Glutamatergic neuron (in vitro differentiated cells): Measurements from ENCODE around the gene EML6. TPM values are rescaled to one million over a fixed set of nuclear protein-coding genes. Genes with fewer than 3 reads are reported as not detected.

Experiments used
- DNase-seq: peaks from one replicate; pipeline ENCODE4 v3.0.0; 2022
- H3K27ac Mint-ChIP-seq: one replicate; pipeline ENCODE4 v1.8.0; 2020; ENCODE audit warnings: mild to moderate bottlenecking, mixed read lengths, inconsistent platforms; ENCODE audit not compliant: unreplicated experiment
- H3K27me3 Mint-ChIP-seq: one replicate; pipeline ENCODE4 v1.8.0; 2020; ENCODE audit warnings: mild to moderate bottlenecking, moderate library complexity, mixed read lengths, inconsistent platforms; ENCODE audit not compliant: unreplicated experiment
- H3K36me3 Mint-ChIP-seq: one replicate; pipeline ENCODE4 v1.8.0; 2020; ENCODE audit warnings: mild to moderate bottlenecking, mixed read lengths, inconsistent platforms; ENCODE audit not compliant: unreplicated experiment
- H3K4me1 Mint-ChIP-seq: one replicate; pipeline ENCODE4 v1.8.0; 2020; ENCODE audit warnings: mild to moderate bottlenecking, low read depth, mixed read lengths, inconsistent platforms; ENCODE audit not compliant: unreplicated experiment
- H3K4me3 Mint-ChIP-seq: one replicate; pipeline ENCODE4 v1.8.0; 2020; ENCODE audit warnings: mild to moderate bottlenecking, mixed read lengths, inconsistent platforms; ENCODE audit not compliant: unreplicated experiment
- H3K9me3 Mint-ChIP-seq: one replicate; pipeline ENCODE4 v1.8.0; 2020; ENCODE audit warnings: mild to moderate bottlenecking, moderate library complexity, mixed read lengths, inconsistent platforms; ENCODE audit not compliant: unreplicated experiment
- total RNA-seq: library from RNA; stranded (reverse); fragmentation: NEBNext Ultra II Directional; extraction: Animal tissue kit (Norgen Biotek cat#: 25700); gene quantifications from one replicate; pipeline ENCODE4 v1.2.1, GENCODE V29; 2021; ENCODE audit not compliant: unreplicated experiment
- TF ChIP-seq, protein P1 (sequence below): fragments of 200-600 bp; sonication (generic); IDR thresholded peaks from one replicate; pipeline ENCODE4 v1.5.0; 2021; ENCODE audit not compliant: partially characterized antibody, unreplicated experiment

EML6 gene
- total RNA-seq, 1 donor from 2014 or later = 0.91 TPM

DNA sequence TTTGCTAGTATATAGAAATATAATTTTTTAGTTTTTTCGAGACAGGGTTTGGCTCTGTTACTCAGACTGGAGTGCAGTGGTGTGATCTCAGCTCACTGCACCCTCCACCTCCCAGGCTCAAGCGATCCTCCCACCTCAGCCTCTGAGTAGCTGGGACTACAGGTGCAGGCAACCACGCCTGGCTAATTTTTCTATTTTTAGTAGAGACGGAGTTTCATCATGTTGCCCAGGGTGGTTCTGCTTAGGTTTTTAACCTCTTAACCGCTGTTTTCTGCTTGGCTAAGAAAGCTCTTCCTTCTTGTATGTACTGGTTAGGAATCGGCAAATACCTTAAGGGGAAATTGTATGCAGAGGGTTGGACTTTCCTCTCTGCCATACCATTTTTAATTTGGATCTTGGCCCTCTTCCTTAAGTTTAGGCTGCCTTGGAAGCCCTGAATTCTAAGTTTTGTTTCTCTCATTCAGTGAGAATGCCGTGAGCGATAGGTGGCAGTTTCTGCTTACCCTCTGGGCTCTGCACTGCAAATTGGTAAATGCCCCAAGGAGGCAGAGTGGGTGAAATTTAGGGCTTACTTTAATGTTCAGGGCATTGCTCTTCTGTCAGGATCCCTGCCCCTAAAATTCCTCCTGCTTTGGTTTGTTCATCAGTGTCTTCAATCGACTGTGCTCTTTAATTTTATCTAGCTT, 32.3 kb downstream of the EML6 start:
- Mint-ChIP-seq H3K27me3 (no peaks in the 10 kb centered on the region), H3K36me3 (no peaks in the 10 kb centered on the region), H3K9me3 (no peaks in the 10 kb centered on the region), H3K27ac (no peak overlapping the region), H3K4me1 (no peaks in the 10 kb centered on the region), H3K4me3 (no peak overlapping the region)
- TF ChIP-seq, protein P1, sequence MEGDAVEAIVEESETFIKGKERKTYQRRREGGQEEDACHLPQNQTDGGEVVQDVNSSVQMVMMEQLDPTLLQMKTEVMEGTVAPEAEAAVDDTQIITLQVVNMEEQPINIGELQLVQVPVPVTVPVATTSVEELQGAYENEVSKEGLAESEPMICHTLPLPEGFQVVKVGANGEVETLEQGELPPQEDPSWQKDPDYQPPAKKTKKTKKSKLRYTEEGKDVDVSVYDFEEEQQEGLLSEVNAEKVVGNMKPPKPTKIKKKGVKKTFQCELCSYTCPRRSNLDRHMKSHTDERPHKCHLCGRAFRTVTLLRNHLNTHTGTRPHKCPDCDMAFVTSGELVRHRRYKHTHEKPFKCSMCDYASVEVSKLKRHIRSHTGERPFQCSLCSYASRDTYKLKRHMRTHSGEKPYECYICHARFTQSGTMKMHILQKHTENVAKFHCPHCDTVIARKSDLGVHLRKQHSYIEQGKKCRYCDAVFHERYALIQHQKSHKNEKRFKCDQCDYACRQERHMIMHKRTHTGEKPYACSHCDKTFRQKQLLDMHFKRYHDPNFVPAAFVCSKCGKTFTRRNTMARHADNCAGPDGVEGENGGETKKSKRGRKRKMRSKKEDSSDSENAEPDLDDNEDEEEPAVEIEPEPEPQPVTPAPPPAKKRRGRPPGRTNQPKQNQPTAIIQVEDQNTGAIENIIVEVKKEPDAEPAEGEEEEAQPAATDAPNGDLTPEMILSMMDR = no peak
- no peak for DNase-seq

DNA sequence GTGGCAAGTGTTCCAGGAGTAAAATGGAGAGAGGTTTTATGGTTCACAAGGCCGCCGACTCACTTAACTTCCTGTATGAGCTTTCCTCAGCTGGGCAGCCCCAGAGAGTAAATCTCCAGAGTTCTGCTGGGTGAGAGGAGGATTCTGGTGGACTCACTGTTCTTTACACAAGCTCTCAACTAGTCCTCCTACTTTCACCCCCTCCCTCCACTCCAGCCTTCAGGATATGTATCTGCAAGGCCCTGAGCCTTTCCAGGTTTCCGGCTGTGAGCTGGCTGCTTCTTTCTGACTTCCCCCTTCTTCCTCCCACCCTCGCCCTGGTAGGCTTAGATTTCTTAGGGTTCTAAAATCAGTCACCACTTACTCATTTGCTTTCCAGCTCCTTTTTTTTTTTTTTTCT, 34.0 kb downstream of the EML6 start:
- TF ChIP-seq, protein P1 = no peak

DNA sequence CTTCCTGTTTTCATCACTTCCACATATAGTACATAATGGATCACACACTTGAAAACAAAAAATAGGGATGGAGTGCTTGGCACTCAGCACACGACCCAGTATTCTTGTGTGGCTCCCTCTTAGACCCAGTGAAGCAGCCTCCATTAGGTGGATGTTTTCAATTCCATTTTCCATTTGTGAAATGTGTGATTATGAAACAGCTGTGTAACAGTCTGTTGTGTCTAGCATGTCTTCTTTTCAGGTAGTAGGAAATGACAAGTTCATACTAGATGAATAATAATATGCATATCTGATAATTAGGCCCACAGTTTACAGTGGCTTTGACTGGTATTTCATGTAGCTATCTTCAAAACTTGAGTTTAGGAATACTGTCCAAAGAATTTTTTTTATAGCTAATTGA, 35.5 kb downstream of the EML6 start:
- TF ChIP-seq, protein P1 = no peak
- Mint-ChIP-seq H3K27ac (no peak overlapping the region), H3K4me1 (no peaks in the 10 kb centered on the region)

More for the DNA sequence above, 34.0 kb downstream of the EML6 start:
- H3K9me3 Mint-ChIP-seq = no peaks in the 10 kb centered on the region
- no peaks in the 10 kb centered on the region for H3K36me3 Mint-ChIP-seq
- no peak overlapping the region for H3K27ac Mint-ChIP-seq
- no peaks in the 10 kb centered on the region for H3K27me3 Mint-ChIP-seq
- no peaks in the 10 kb centered on the region for H3K4me1 Mint-ChIP-seq
- no peak for DNase-seq
- H3K4me3 Mint-ChIP-seq = no peak overlapping the region

DNA sequence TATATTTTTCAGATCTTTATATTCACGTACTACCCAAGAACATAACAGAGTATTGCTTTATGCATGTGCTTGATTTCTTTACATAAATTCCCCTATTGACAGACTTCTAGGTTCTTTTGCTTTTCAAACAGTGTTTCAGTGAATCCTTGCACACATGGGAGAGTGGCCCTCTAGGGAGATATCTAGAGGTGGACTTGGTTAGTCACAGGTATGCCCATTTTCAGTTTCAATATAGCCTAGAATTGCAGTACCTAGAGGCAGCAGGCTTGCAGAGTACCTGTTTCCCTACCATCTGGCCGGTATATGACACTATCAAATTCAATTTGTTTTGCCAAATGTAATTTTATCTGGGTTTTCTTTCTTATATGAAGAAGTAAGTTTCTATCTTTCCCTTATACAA, 36.8 kb downstream of the EML6 start:
- no peak overlapping the region for H3K27ac Mint-ChIP-seq
- H3K27me3 Mint-ChIP-seq = no peaks in the 10 kb centered on the region
- no peaks in the 10 kb centered on the region for H3K4me1 Mint-ChIP-seq

More for the DNA sequence above, 35.5 kb downstream of the EML6 start:
- Mint-ChIP-seq H3K27me3 (no peaks in the 10 kb centered on the region), H3K4me3 (no peak overlapping the region), H3K36me3 (no peaks in the 10 kb centered on the region), H3K9me3 (no peaks in the 10 kb centered on the region)
- no peak for DNase-seq

More for the DNA sequence above, 36.8 kb downstream of the EML6 start:
- no peak overlapping the region for H3K4me3 Mint-ChIP-seq
- TF ChIP-seq, protein P1 = no peak
- DNase-seq = no peak
- H3K36me3 Mint-ChIP-seq = no peaks in the 10 kb centered on the region
- no peaks in the 10 kb centered on the region for H3K9me3 Mint-ChIP-seq
